ENCODE measurements around the gene RBM3.

GRCh38 chrX:48592971-48593370 lies 18.7 kb downstream of the RBM3 start:
- TF ChIP-seq CTCF (IDR thresholded peaks at IDR 0.05): no peak
- no peak for TF ChIP-seq POLR2A (IDR thresholded peaks at IDR 0.05)

Measured in tibial nerve (tissue), 3 donors.